ENCODE data around the gene IFI27L2.

GRCh38 chr14:94102768-94103482 is 26.5 kb downstream of the IFI27L2 start:
- no peak for TF ChIP-seq CTCF (IDR thresholded peaks at IDR 0.05)
- no peak for TF ChIP-seq POLR2A (IDR thresholded peaks at IDR 0.05)
- no peak for TF ChIP-seq POLR2AphosphoS5 (IDR thresholded peaks at IDR 0.05; ENCODE audit: insufficient read depth in 1 of 2, low read depth in 1 of 2)

Data from vagina (tissue), 2 donors.